HepG2 (cell line): ENCODE measurements around the gene ABCF1. TPM values are rescaled to one million over a fixed set of nuclear protein-coding genes. Genes with fewer than 3 reads are reported as not detected.

Experiments
- ARID3A ChIP-seq: IDR thresholded peaks from 2 replicates; pipeline ENCODE4 v1.6.1; 2012; ENCODE audit warnings: low read depth, low read length, improper control_type of control experiment
- CENPX ChIP-seq: sonication (generic); formaldehyde crosslinking; IDR thresholded peaks from 2 replicates; pipeline ENCODE4 v1.9.0; 2021; ENCODE audit warnings: mild to moderate bottlenecking, missing genetic modification reagents, moderate library complexity
- EP300 ChIP-seq, 3 experiments: sonication (generic) in 1 of 3; formaldehyde crosslinking in 1 of 3; IDR thresholded peaks; 2 replicates each; pipeline versions ENCODE4 v1.5.1 to v1.6.1; 2011 to 2020; ENCODE audit warnings: low read depth in 2 of 3, low read length in 2 of 3, borderline replicate concordance in 1 of 3, improper control_type of control experiment in 1 of 3, mild to moderate bottlenecking in 1 of 3, missing genetic modification reagents in 1 of 3, moderate library complexity in 1 of 3
- FOSL1 ChIP-seq: sonication (generic); formaldehyde crosslinking; IDR thresholded peaks from 2 replicates; pipeline ENCODE4 v1.9.0; 2021; ENCODE audit warnings: missing genetic modification reagents, borderline replicate concordance
- HOXA3 ChIP-seq: sonication (generic); formaldehyde crosslinking; IDR thresholded peaks from 2 replicates; pipeline ENCODE4 v1.5.0; 2020; ENCODE audit warnings: missing genetic modification reagents
- KAT7 ChIP-seq: IDR thresholded peaks from 2 replicates; pipeline ENCODE4 v1.6.1; 2018; ENCODE audit warnings: borderline replicate concordance, missing compliant biosample characterization
- KLF16 ChIP-seq, 2 experiments: sonication (generic) in 1 of 2; formaldehyde crosslinking in 1 of 2; IDR thresholded peaks; 2 replicates each; pipeline versions ENCODE4 v1.6.1 to v1.8.0; 2016 to 2023; ENCODE audit warnings: missing genetic modification reagents in 2 of 2, missing compliant biosample characterization in 1 of 2
- PAX8 ChIP-seq: sonication (generic); formaldehyde crosslinking; IDR thresholded peaks from 2 replicates; pipeline ENCODE4 v1.8.0; 2022; ENCODE audit warnings: mild to moderate bottlenecking, missing genetic modification reagents, borderline replicate concordance
- SAFB2 ChIP-seq: sonication (generic); formaldehyde crosslinking; IDR thresholded peaks from 2 replicates; pipeline ENCODE4 v1.5.1; 2020; ENCODE audit warnings: missing genetic modification reagents, low read depth, mild to moderate bottlenecking, borderline replicate concordance
- SP2 ChIP-seq: sonication (generic); formaldehyde crosslinking; IDR thresholded peaks from 2 replicates; pipeline ENCODE4 v1.5.1; 2020; ENCODE audit warnings: mild to moderate bottlenecking, missing genetic modification reagents
- STAT5B ChIP-seq: sonication (generic); formaldehyde crosslinking; IDR thresholded peaks from 2 replicates; pipeline ENCODE4 v1.4.0; 2020; ENCODE audit warnings: missing genetic modification reagents
- TARDBP ChIP-seq: sonication (generic); formaldehyde crosslinking; IDR thresholded peaks from 2 replicates; pipeline ENCODE4 v1.8.0; 2022; ENCODE audit warnings: mild to moderate bottlenecking, missing genetic modification reagents
- ZNF143 ChIP-seq: sonication (generic); formaldehyde crosslinking; IDR thresholded peaks from 2 replicates; pipeline ENCODE4 v1.4.0; 2020; ENCODE audit warnings: missing genetic modification reagents
- ZNF230 ChIP-seq: sonication (generic); formaldehyde crosslinking; IDR thresholded peaks from 2 replicates; pipeline ENCODE4 v1.4.0; 2020; ENCODE audit warnings: mild to moderate bottlenecking, missing genetic modification reagents
- ZNF274 ChIP-seq: sonication (generic); formaldehyde crosslinking; IDR thresholded peaks from 2 replicates; pipeline ENCODE4 v1.5.1; 2020; ENCODE audit warnings: mild to moderate bottlenecking, missing genetic modification reagents
- ZNF329 ChIP-seq: sonication (generic); formaldehyde crosslinking; IDR thresholded peaks from 2 replicates; pipeline ENCODE4 v1.9.0; 2021; ENCODE audit warnings: low read depth, mild to moderate bottlenecking, missing genetic modification reagents
- ZNF350 ChIP-seq: sonication (generic); formaldehyde crosslinking; IDR thresholded peaks from 2 replicates; pipeline ENCODE4 v1.4.0; 2020; ENCODE audit warnings: mild to moderate bottlenecking, low read depth, missing genetic modification reagents, borderline replicate concordance
- ZNF556 ChIP-seq: sonication (generic); formaldehyde crosslinking; IDR thresholded peaks from 2 replicates; pipeline ENCODE4 v1.4.0; 2020; ENCODE audit warnings: mild to moderate bottlenecking, missing genetic modification reagents, borderline replicate concordance
- ZNF605 ChIP-seq: sonication (generic); formaldehyde crosslinking; IDR thresholded peaks from 2 replicates; pipeline ENCODE4 v1.8.0; 2022; ENCODE audit warnings: mild to moderate bottlenecking, missing genetic modification reagents
- ZNF644 ChIP-seq: IDR thresholded peaks from 2 replicates; pipeline ENCODE4 v1.6.1; 2016; ENCODE audit warnings: low read depth
- ZNF720 ChIP-seq: sonication (generic); formaldehyde crosslinking; IDR thresholded peaks from 2 replicates; pipeline ENCODE4 v1.4.0; 2020; ENCODE audit warnings: missing genetic modification reagents
- ZSCAN29 ChIP-seq: sonication (generic); formaldehyde crosslinking; conservative IDR thresholded peaks from 2 replicates; pipeline ENCODE4 v1.4.0; 2020; ENCODE audit warnings: mild to moderate bottlenecking, missing genetic modification reagents
- polyA plus RNA-seq, 8 experiments: library from polyadenylated mRNA; depleted of rRNA in 3 of 8; stranded (reverse) in 7 of 8; unstranded in 1 of 8; fragments of >200 nt; fragmentation: Illumina TruSeq in 4 of 8; extraction: Trizol in 4 of 8; gene quantifications; 2 replicates each; pipeline versions ENCODE4 v1.2.1 to v1.2.3, GENCODE V29; 2011 to 2016; ENCODE audit warnings: low read depth in 4 of 8, missing spikeins in 1 of 8, mixed read lengths in 1 of 8; ENCODE audit not compliant: insufficient read depth in 1 of 8
- total RNA-seq, 5 experiments: library from RNA; depleted of rRNA; stranded (reverse); fragments of >200 nt; fragmentation: Illumina TruSeq; extraction: Trizol; gene quantifications; 2 replicates each; pipeline ENCODE4 v1.2.3, GENCODE V29; 2016; ENCODE audit warnings: low read depth in 1 of 5
- TF ChIP-seq, protein P1 (sequence below): sonication (generic); formaldehyde crosslinking; IDR thresholded peaks from 2 replicates; pipeline ENCODE4 v1.8.0; 2022; ENCODE audit warnings: mild to moderate bottlenecking, missing genetic modification reagents, moderate library complexity
- TF ChIP-seq, protein P2 (sequence below): sonication (generic); formaldehyde crosslinking; IDR thresholded peaks from 2 replicates; pipeline ENCODE4 v1.8.0; 2022; ENCODE audit warnings: missing genetic modification reagents, mild to moderate bottlenecking, inconsistent platforms, borderline replicate concordance
- TF ChIP-seq, protein P3 (sequence below): sonication (generic); formaldehyde crosslinking; IDR thresholded peaks from 2 replicates; pipeline ENCODE4 v1.4.0; 2020; ENCODE audit warnings: missing genetic modification reagents

Gene ABCF1
- total and polyA plus RNA-seq, 2 of the 13 experiments (the other 11 are each of a cell fraction or from before 2014, with no cell fraction given), result 25.4 to 98.9 TPM

GRCh38 chr6:30571075-30571761 lies at the start of gene ABCF1 (continued):
- peak; percentile 23; the same call in 1 of the 2 replicates for TF ChIP-seq FOSL1 (CRISPR knock-in tag)
- TF ChIP-seq TARDBP (CRISPR knock-in tag), result peak; percentile 73; the same call in 1 of the 2 replicates
- TF ChIP-seq STAT5B (CRISPR knock-in tag), result no peak
- TF ChIP-seq ZNF350 (CRISPR knock-in tag), result peak; percentile 97
- TF ChIP-seq ZNF644 (CRISPR knock-in tag), result no peak
- peak; percentile 90; the same call in 1 of the 2 replicates for TF ChIP-seq ZNF274
- peak; percentile 94 for TF ChIP-seq ZNF605 (CRISPR knock-in tag)
- TF ChIP-seq SP2 (CRISPR knock-in tag), result peak; percentile 64; the same call in 1 of the 2 replicates
- TF ChIP-seq ZNF143 (CRISPR knock-in tag), result peak; percentile 65
- TF ChIP-seq PAX8 (CRISPR knock-in tag), result peak; percentile 91
- no peak for TF ChIP-seq CENPX (CRISPR knock-in tag)
- TF ChIP-seq, protein P1, sequence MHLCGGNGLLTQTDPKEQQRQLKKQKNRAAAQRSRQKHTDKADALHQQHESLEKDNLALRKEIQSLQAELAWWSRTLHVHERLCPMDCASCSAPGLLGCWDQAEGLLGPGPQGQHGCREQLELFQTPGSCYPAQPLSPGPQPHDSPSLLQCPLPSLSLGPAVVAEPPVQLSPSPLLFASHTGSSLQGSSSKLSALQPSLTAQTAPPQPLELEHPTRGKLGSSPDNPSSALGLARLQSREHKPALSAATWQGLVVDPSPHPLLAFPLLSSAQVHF (CRISPR knock-in tag), result peak; percentile 73
- TF ChIP-seq ZNF720 (CRISPR knock-in tag), result no peak
- peak; percentile 92 for TF ChIP-seq HOXA3 (CRISPR knock-in tag)
- TF ChIP-seq ZSCAN29 (CRISPR knock-in tag), result peak; percentile 86
- TF ChIP-seq KAT7 (CRISPR knock-in tag), result peak; percentile 91; the same call in 1 of the 2 replicates
- TF ChIP-seq, protein P2, sequence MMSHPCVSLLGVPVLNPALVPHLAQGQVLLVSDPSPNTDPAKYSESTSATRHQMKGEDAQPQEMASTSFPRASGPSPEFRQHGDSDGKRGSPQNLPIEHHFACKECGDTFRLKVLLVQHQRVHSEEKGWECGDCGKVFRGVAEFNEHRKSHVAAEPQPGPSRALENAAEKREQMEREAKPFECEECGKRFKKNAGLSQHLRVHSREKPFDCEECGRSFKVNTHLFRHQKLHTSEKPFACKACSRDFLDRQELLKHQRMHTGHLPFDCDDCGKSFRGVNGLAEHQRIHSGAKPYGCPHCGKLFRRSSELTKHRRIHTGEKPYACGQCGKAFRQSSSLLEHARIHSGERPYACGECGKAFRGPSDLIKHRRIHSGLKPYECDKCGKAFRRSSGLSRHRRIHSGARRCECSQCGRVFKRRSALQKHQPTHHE (CRISPR knock-in tag), result peak; percentile 97
- TF ChIP-seq ZNF556 (CRISPR knock-in tag), result peak; percentile 97
- peak; percentile 83; the same call in 1 of the 2 replicates for TF ChIP-seq ZNF329 (CRISPR knock-in tag)
- TF ChIP-seq ARID3A, result no peak; the same call in 1 of the 2 replicates
- peak; percentile 96 for TF ChIP-seq SAFB2 (CRISPR knock-in tag)
- TF ChIP-seq EP300 (IDR thresholded peaks at IDR 0.05; ENCODE audit: low read depth in 2 of 2, low read length in 2 of 2), result peak in 1 of 2 experiments; percentile 26; a peak in 1 of 4 replicates
- peak; percentile 66 for TF ChIP-seq EP300 (CRISPR knock-in tag; IDR thresholded peaks at IDR 0.05; ENCODE audit: borderline replicate concordance)
- TF ChIP-seq KLF16 (CRISPR knock-in tag; IDR thresholded peaks at IDR 0.05), result peak; percentile 80 to 99; a peak in 3 of 4 replicates
- TF ChIP-seq, protein P3, sequence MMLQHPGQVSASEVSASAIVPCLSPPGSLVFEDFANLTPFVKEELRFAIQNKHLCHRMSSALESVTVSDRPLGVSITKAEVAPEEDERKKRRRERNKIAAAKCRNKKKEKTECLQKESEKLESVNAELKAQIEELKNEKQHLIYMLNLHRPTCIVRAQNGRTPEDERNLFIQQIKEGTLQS (CRISPR knock-in tag), result peak; percentile 76
- peak; percentile 98 for TF ChIP-seq ZNF230 (CRISPR knock-in tag)
